Heart left ventricle (tissue), 16 donors: ENCODE results near the gene KCTD15. TPM values are rescaled to one million over a fixed set of nuclear protein-coding genes. Genes with fewer than 3 reads are reported as not detected.

Source experiments
- ATAC-seq, 4 donors: fragments of 200-7000 bp; cut with Tn5 transposase; one replicate each; pipeline ENCODE4 v1.9.1; 2020 to 2022; ENCODE audit warnings: moderate library complexity in 4 of 4, mild to moderate bottlenecking in 3 of 4, moderate number of reproducible peaks in 1 of 4
- DNase-seq, 5 donors: peaks; one replicate each; pipeline ENCODE4 v3.0.0-alpha.2; 2020
- H3K27ac ChIP-seq, 12 donors: fragments of 200-600 bp; sonication (generic) in 4 of 12; one replicate each; pipeline versions ENCODE4 v1.5.0 to v1.8.0; 2016 to 2022; ENCODE audit warnings: mild to moderate bottlenecking in 2 of 12
- H3K27me3 ChIP-seq, 9 donors: fragments of 200-600 bp; sonication (generic) in 2 of 9; one replicate each; pipeline versions ENCODE4 v1.5.1 to v1.8.0; 2016 to 2022; ENCODE audit warnings: mild to moderate bottlenecking in 3 of 9
- H3K36me3 ChIP-seq, 9 donors: fragments of 200-600 bp; sonication (generic) in 2 of 9; one replicate each; pipeline versions ENCODE4 v1.5.0 to v1.8.0; 2018 to 2022; ENCODE audit warnings: mild to moderate bottlenecking in 2 of 9
- H3K4me1 ChIP-seq, 12 donors: fragments of 200-600 bp; sonication (generic) in 4 of 12; one replicate each; pipeline versions ENCODE4 v1.5.0 to v1.8.0; 2016 to 2022; ENCODE audit warnings: mild to moderate bottlenecking in 3 of 12
- H3K4me3 ChIP-seq, 12 donors: fragments of 200-600 bp; sonication (generic) in 4 of 12; one replicate each; pipeline versions ENCODE4 v1.5.0 to v1.8.0; 2017 to 2022; ENCODE audit warnings: mild to moderate bottlenecking in 9 of 12, moderate library complexity in 4 of 12
- H3K9me3 ChIP-seq, 12 donors: fragments of 200-600 bp; sonication (generic) in 4 of 12; one replicate each; pipeline versions ENCODE4 v1.5.0 to v1.8.0; 2016 to 2022; ENCODE audit warnings: mild to moderate bottlenecking in 1 of 12
- POLR2A ChIP-seq, 2 donors: fragments of 450-650 bp; IDR thresholded peaks; one replicate each; pipeline ENCODE4 v1.6.1; 2017; ENCODE audit warnings: antibody characterized with exemption in 2 of 2, mild to moderate bottlenecking in 2 of 2, moderate library complexity in 2 of 2
- WGBS, 4 donors: extraction: QIAGEN DNeasy Blood & Tissue Kit in 2 of 4; methylation state at CpG; one replicate each; pipeline versions ENCODE4 v1.1.5 to v1.1.7; 2013 to 2018; 5-methylcytosine and 5-hydroxymethylcytosine counted together
- intact Hi-C, 10 donors: fragments of 100-400 bp; cut with DNase I; formaldehyde crosslinking; loops; one replicate each; pipeline versions ENCODE4 v1.11.1 to v1.14.2; 2022
- polyA plus RNA-seq, 2 donors: library from polyadenylated mRNA; stranded (reverse); fragments of 200-250 nt; gene quantifications; one replicate each; pipeline ENCODE4 v1.2.3, GENCODE V29; 2013
- total RNA-seq, 9 donors: library from RNA; depleted of rRNA in 2 of 9; stranded (reverse); fragments of >200 nt in 2 of 9; fragmentation: NEBNext Ultra II Directional in 3 of 9; extraction: Animal tissue kit (Norgen Biotek cat#: 25700) in 3 of 9; gene quantifications; one replicate each; pipeline versions ENCODE4 v1.1.0 to v1.2.4, GENCODE V29; 2016 to 2023
- TF ChIP-seq, protein P1 (sequence below), 12 donors: fragments of 200-600 bp; sonication (generic) in 4 of 12; IDR thresholded peaks; one replicate each; pipeline versions ENCODE4 v1.5.0 to v1.8.0; 2018 to 2022; ENCODE audit warnings: antibody characterized with exemption in 12 of 12, mild to moderate bottlenecking in 5 of 12
- donor health status: ischemic (EF 13 %, LVEDD 7.1; RV severe dilation, severe dysfunction).
- donor health status: healthy with polysubstance abuse.
- donor health status: DM: no; HTN: yes; CAD: no.
- donor health status: DM: no; HTN: no; CAD: no.
- donor health status: ischemic (EF 25% LVEDD 6.9; RV normal size, moderate dysfunction).
- donor health status: ischemic (EF 25% LVEDD 5.7; RV mildly dilated, moderate dysfunction).
- donor health status: healthy.
- donor health status: DM: yes; HTN: yes; CAD: no.
- donor health status: ischemic (EF 35%, LVEDD 5.7; RV mildly dilated, moderate dysfunction).
- donor health status: nonischemic (EF 11% LVEDD 7.7; RV severe dilation, severe dysfunction).
- donor health status: DM: yes; HTN: yes; CAD: no.
- donor health status: PGD.
- donor health status: ischemic (EF 29% LVEDD 5.4; RV normal size, mild dysfunction).
- donor health status: nonischemic (EF 23%, LVEDD 6.1; RV moderate dilation, normal function).

KCTD15 gene
- total and polyA plus RNA-seq, 11 donors = 5.4 to 36.9 (median 9.8) TPM

DNA sequence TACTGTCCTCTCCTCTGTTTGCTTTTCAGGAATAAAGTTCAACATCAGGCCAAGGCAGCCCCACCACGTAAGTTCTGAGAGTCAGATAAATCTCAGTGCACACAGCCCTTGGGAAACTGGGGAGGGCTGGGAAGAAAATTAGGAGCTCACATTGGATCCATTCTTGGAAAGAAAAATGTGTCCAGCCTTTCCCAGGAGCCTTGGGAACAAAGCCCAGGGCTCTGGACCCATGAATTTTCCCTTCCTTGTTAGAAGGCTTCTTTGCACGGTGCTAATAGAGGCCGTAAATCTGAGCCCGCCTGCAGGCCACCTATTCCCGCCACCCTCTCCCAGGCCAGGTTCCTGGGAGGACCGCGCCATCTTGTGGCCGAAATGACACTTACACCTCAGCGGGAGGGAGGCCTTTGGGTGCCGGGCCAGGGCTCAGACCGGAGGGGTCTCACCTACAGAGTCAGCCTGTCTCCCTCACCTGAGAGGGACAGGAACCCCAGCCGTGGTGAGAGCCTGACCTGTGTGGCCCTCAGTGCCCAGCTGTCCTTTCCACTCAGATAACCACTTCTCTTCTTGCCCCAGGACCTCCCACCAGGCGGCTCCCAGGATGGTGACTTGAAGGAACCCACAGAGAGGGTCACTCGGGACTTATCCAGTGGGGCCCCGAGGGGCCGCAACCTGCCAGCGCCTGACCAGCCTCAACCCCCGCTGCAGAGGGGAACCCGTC lies 25.1 kb upstream of the KCTD15 start:
- intact Hi-C loops = loop anchor here (1.0 to 10.0 kb wide), 9 partner anchors 339 to 943 kb away; no protein-coding TSS in a partner anchor
- Histone ChIP-seq H3K4me1 (no peaks in the 10 kb centered on the region), H3K27me3 (peaks cover 0 to 34% (median 5%) of the 10 kb centered on the region in 9 donors), H3K27ac (no peak overlapping the region), H3K9me3 (no peaks in the 10 kb centered on the region), H3K36me3 (no peaks in the 10 kb centered on the region), H3K4me3 (no peak overlapping the region)
- DNase-seq (peak; percentile 53 to 86 (median 62)), ATAC-seq (peak; percentile 41 to 84 (median 74))
- TF ChIP-seq POLR2A (IDR thresholded peaks at IDR 0.05) = no peak
- TF ChIP-seq, protein P1, sequence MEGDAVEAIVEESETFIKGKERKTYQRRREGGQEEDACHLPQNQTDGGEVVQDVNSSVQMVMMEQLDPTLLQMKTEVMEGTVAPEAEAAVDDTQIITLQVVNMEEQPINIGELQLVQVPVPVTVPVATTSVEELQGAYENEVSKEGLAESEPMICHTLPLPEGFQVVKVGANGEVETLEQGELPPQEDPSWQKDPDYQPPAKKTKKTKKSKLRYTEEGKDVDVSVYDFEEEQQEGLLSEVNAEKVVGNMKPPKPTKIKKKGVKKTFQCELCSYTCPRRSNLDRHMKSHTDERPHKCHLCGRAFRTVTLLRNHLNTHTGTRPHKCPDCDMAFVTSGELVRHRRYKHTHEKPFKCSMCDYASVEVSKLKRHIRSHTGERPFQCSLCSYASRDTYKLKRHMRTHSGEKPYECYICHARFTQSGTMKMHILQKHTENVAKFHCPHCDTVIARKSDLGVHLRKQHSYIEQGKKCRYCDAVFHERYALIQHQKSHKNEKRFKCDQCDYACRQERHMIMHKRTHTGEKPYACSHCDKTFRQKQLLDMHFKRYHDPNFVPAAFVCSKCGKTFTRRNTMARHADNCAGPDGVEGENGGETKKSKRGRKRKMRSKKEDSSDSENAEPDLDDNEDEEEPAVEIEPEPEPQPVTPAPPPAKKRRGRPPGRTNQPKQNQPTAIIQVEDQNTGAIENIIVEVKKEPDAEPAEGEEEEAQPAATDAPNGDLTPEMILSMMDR (IDR thresholded peaks at IDR 0.05) = peak; percentile 68 to 90 (median 84)
- WGBS, 4 donors = 29 to 31% (median 31%) methylated on average over 7 to 19 of the region's 19 CpGs

DNA sequence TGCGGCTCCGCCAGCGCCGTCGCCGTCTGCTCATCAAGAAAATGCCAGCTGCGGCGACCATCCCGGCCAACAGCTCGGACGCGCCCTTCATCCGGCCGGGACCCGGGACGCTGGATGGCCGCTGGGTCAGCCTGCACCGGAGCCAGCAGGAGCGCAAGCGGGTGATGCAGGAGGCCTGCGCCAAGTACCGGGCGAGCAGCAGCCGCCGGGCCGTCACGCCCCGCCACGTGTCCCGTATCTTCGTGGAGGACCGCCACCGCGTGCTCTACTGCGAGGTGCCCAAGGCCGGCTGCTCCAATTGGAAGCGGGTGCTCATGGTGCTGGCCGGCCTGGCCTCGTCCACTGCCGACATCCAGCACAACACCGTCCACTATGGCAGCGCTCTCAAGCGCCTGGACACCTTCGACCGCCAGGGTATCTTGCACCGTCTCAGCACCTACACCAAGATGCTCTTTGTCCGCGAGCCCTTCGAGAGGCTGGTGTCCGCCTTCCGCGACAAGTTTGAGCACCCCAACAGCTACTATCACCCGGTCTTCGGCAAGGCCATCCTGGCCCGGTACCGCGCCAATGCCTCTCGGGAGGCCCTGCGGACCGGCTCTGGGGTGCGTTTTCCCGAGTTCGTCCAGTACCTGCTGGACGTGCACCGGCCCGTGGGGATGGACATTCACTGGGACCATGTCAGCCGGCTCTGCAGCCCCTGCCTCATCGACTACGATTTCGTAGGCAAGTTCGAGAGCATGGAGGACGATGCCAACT lies 24.4 kb upstream of the KCTD15 start:
- no peaks in the 10 kb centered on the region for H3K9me3 ChIP-seq
- no peak overlapping the region for H3K4me3 ChIP-seq
- H3K27ac ChIP-seq = no peak overlapping the region
- intact Hi-C loops = loop anchor here (2.0 to 10.0 kb wide), 7 partner anchors 339 to 943 kb away; no protein-coding TSS in a partner anchor
- no peaks in the 10 kb centered on the region for H3K36me3 ChIP-seq
- ATAC-seq (no peak), DNase-seq (no peak)
- peaks cover 0 to 34% (median 2%) of the 10 kb centered on the region in 9 donors for H3K27me3 ChIP-seq
- 93 to 96% (median 94%) methylated on average over 55 to 72 of the region's 72 CpGs for WGBS, 4 donors
- TF ChIP-seq, protein P1 (IDR thresholded peaks at IDR 0.05) = no peak
- no peak for TF ChIP-seq POLR2A (IDR thresholded peaks at IDR 0.05)
- H3K4me1 ChIP-seq = no peaks in the 10 kb centered on the region

DNA sequence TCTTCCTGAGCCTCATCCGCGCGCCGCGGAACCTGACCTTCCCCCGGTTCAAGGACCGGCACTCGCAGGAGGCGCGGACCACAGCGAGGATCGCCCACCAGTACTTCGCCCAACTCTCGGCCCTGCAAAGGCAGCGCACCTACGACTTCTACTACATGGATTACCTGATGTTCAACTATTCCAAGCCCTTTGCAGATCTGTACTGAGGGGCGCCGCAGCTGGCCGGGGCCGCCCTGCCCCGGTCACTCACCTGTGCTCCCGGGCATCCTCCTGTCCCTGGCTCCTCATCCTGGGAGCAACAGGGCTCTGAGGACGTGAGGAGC lies 23.9 kb upstream of the KCTD15 start:
- TF ChIP-seq POLR2A (IDR thresholded peaks at IDR 0.05) = no peak
- TF ChIP-seq, protein P1 (IDR thresholded peaks at IDR 0.05) = no peak
- intact Hi-C loops = loop anchor here (2.0 to 10.0 kb wide), 7 partner anchors 340 to 942 kb away; no protein-coding TSS in a partner anchor
- WGBS, 4 donors = 91 to 95% (median 93%) methylated on average over 12 to 23 of the region's 23 CpGs
- DNase-seq (no peak), ATAC-seq (no peak)
- Histone ChIP-seq H3K27ac (no peak overlapping the region), H3K4me1 (peaks cover 0 to 2% (median 0%) of the 10 kb centered on the region in 12 donors), H3K4me3 (no peak overlapping the region), H3K27me3 (peaks cover 0 to 32% (median 2%) of the 10 kb centered on the region in 9 donors), H3K9me3 (no peaks in the 10 kb centered on the region), H3K36me3 (no peaks in the 10 kb centered on the region)
